ENCODE results near the gene HIGD1A.

Gene HIGD1A

DNA sequence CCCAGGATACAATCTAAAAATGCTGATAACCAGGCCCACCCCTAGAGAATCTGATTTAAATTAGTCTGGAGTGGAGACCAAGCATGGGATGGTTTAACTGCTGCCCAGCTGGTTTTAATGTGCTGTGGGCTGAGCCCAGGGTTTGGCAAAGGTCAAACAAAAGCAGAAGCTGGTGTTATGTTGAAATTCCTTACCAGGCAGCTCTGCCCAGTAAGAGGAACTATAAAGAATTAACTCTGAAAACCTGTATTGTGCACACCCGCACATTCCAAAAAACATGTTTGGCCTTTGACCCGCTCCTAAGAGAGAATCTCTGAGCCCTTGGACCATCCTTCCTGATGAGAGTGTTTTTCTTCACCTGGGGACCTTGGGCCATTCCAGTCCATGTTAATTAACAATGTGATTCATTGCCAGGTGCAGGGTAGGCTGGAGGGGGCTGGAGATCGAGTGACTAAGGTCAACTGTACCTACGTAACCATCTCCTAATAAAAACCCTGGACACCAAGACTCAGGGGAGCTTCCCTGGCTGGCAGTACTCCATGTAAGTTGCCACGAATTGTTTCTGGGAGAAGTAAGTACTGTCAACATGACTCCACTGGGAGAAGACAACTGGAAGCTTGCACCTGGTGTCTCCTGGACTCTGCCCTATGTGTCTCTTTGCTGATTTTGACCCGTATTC lies 42.1 kb downstream of the HIGD1A start:
- no peak for ATAC-seq
- TF ChIP-seq ESRRG (CRISPR knock-in tag; IDR thresholded peaks at IDR 0.05) = no peak
- TF ChIP-seq BACH2 (CRISPR knock-in tag; IDR thresholded peaks at IDR 0.05; ENCODE audit: borderline replicate concordance) = no peak
- TF ChIP-seq, protein P1, sequence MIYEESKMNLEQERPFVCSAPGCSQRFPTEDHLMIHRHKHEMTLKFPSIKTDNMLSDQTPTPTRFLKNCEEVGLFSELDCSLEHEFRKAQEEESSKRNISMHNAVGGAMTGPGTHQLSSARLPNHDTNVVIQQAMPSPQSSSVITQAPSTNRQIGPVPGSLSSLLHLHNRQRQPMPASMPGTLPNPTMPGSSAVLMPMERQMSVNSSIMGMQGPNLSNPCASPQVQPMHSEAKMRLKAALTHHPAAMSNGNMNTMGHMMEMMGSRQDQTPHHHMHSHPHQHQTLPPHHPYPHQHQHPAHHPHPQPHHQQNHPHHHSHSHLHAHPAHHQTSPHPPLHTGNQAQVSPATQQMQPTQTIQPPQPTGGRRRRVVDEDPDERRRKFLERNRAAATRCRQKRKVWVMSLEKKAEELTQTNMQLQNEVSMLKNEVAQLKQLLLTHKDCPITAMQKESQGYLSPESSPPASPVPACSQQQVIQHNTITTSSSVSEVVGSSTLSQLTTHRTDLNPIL (CRISPR knock-in tag; IDR thresholded peaks at IDR 0.05; ENCODE audit: low read depth) = no peak
- TF ChIP-seq ZFP3 (CRISPR knock-in tag; IDR thresholded peaks at IDR 0.05) = no peak
- no peak for TF ChIP-seq SNAI2 (CRISPR knock-in tag; IDR thresholded peaks at IDR 0.05)
- TF ChIP-seq, protein P2, sequence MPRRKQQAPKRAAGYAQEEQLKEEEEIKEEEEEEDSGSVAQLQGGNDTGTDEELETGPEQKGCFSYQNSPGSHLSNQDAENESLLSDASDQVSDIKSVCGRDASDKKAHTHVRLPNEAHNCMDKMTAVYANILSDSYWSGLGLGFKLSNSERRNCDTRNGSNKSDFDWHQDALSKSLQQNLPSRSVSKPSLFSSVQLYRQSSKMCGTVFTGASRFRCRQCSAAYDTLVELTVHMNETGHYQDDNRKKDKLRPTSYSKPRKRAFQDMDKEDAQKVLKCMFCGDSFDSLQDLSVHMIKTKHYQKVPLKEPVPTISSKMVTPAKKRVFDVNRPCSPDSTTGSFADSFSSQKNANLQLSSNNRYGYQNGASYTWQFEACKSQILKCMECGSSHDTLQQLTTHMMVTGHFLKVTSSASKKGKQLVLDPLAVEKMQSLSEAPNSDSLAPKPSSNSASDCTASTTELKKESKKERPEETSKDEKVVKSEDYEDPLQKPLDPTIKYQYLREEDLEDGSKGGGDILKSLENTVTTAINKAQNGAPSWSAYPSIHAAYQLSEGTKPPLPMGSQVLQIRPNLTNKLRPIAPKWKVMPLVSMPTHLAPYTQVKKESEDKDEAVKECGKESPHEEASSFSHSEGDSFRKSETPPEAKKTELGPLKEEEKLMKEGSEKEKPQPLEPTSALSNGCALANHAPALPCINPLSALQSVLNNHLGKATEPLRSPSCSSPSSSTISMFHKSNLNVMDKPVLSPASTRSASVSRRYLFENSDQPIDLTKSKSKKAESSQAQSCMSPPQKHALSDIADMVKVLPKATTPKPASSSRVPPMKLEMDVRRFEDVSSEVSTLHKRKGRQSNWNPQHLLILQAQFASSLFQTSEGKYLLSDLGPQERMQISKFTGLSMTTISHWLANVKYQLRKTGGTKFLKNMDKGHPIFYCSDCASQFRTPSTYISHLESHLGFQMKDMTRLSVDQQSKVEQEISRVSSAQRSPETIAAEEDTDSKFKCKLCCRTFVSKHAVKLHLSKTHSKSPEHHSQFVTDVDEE (CRISPR knock-in tag; IDR thresholded peaks at IDR 0.05) = no peak
- no peak for TF ChIP-seq TOX (CRISPR knock-in tag; IDR thresholded peaks at IDR 0.05; ENCODE audit: borderline replicate concordance)
- TF ChIP-seq TCF4 (CRISPR knock-in tag; IDR thresholded peaks at IDR 0.05; ENCODE audit: borderline replicate concordance) = no peak
- no peak for TF ChIP-seq ZFP30 (CRISPR knock-in tag; IDR thresholded peaks at IDR 0.05)
- TF ChIP-seq OSR1 (CRISPR knock-in tag; IDR thresholded peaks at IDR 0.05) = no peak
- TF ChIP-seq, protein P3, sequence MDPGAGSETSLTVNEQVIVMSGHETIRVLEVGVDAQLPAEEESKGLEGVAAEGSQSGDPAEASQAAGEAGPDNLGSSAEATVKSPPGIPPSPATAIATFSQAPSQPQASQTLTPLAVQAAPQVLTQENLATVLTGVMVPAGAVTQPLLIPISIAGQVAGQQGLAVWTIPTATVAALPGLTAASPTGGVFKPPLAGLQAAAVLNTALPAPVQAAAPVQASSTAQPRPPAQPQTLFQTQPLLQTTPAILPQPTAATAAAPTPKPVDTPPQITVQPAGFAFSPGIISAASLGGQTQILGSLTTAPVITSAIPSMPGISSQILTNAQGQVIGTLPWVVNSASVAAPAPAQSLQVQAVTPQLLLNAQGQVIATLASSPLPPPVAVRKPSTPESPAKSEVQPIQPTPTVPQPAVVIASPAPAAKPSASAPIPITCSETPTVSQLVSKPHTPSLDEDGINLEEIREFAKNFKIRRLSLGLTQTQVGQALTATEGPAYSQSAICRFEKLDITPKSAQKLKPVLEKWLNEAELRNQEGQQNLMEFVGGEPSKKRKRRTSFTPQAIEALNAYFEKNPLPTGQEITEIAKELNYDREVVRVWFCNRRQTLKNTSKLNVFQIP (CRISPR knock-in tag; IDR thresholded peaks at IDR 0.05; ENCODE audit: borderline replicate concordance, low read depth) = no peak
- no peak for TF ChIP-seq PPARA (CRISPR knock-in tag; IDR thresholded peaks at IDR 0.05; ENCODE audit: borderline replicate concordance)
- TF ChIP-seq ISL1 (CRISPR knock-in tag; IDR thresholded peaks at IDR 0.05) = no peak
- TF ChIP-seq GLIS3 (CRISPR knock-in tag; IDR thresholded peaks at IDR 0.05) = no peak
- TF ChIP-seq ZNF565 (CRISPR knock-in tag; conservative IDR thresholded peaks at IDR 0.05; ENCODE audit: low read depth) = no peak
- no peak for TF ChIP-seq ZNF70 (CRISPR knock-in tag; IDR thresholded peaks at IDR 0.05)
- no peak for TF ChIP-seq ZNF8 (CRISPR knock-in tag; IDR thresholded peaks at IDR 0.05)
- TF ChIP-seq CSDC2 (CRISPR knock-in tag; IDR thresholded peaks at IDR 0.05) = no peak

DNA sequence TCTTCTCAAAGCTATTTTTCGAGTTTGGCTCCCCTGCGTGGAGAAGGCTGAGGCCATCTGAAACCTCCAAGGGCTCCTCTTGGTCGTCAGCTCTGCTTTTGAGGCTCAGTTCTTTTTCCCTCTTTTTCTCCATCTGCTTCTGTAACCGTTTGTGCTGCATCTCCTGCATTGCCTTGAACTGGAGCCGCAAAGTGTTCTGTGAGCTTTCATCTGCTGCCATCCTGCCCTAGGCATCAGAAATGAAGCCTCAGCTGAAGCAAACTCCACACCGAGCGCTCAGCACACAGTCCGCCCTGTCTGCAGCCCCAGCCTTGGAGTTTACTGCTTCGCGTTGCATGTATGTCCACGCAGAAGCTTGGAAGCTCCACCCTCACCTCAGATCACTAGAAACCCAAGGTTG lies 46.2 kb downstream of the HIGD1A start:
- ATAC-seq = no peak
- TF ChIP-seq ZFP3 (CRISPR knock-in tag; IDR thresholded peaks at IDR 0.05) (no peak), TCF4 (CRISPR knock-in tag; IDR thresholded peaks at IDR 0.05; ENCODE audit: borderline replicate concordance) (no peak), ZNF70 (CRISPR knock-in tag; IDR thresholded peaks at IDR 0.05) (no peak), TOX (CRISPR knock-in tag; IDR thresholded peaks at IDR 0.05; ENCODE audit: borderline replicate concordance) (no peak), ZNF565 (CRISPR knock-in tag; conservative IDR thresholded peaks at IDR 0.05; ENCODE audit: low read depth) (no peak), ZFP30 (CRISPR knock-in tag; IDR thresholded peaks at IDR 0.05) (no peak), RARB (CRISPR knock-in tag; IDR thresholded peaks at IDR 0.05) (no peak)
- TF ChIP-seq, protein P4, sequence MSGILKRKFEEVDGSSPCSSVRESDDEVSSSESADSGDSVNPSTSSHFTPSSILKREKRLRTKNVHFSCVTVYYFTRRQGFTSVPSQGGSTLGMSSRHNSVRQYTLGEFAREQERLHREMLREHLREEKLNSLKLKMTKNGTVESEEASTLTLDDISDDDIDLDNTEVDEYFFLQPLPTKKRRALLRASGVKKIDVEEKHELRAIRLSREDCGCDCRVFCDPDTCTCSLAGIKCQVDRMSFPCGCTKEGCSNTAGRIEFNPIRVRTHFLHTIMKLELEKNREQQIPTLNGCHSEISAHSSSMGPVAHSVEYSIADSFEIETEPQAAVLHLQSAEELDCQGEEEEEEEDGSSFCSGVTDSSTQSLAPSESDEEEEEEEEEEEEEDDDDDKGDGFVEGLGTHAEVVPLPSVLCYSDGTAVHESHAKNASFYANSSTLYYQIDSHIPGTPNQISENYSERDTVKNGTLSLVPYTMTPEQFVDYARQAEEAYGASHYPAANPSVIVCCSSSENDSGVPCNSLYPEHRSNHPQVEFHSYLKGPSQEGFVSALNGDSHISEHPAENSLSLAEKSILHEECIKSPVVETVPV (CRISPR knock-in tag; IDR thresholded peaks at IDR 0.05) = no peak
- TF ChIP-seq, protein P2 (CRISPR knock-in tag; IDR thresholded peaks at IDR 0.05) = no peak
